GM12874 (cell line): ENCODE data around the gene DTD1.

Source experiments
- TF ChIP-seq, protein P1 (sequence below): IDR thresholded peaks from 2 replicates; pipeline ENCODE4 v1.5.1; 2011; ENCODE audit warnings: low read depth, mild to moderate bottlenecking, control low read depth, low read length, moderate library complexity; ENCODE audit not compliant: insufficient read depth

The DTD1 gene

DNA sequence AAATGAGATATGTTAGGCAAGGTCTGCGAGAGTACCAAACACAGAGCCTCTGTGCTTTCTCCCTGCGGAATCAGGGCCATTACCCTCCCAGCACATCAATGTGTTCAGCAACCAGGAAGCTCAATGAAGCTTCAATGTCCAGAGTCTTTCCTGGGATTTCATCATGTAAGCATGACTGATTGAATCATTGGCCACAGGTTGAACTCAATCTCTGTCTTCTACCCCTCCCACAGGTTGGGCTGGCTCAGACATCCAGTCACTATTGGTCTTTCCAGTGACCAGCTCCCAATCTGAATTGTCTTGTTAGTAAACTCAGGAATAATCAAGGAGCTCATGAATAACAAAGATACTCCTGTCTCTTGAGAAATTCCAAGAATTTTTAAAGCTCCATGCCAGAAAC, 2.7 kb upstream of the DTD1 start:
- TF ChIP-seq, protein P1, sequence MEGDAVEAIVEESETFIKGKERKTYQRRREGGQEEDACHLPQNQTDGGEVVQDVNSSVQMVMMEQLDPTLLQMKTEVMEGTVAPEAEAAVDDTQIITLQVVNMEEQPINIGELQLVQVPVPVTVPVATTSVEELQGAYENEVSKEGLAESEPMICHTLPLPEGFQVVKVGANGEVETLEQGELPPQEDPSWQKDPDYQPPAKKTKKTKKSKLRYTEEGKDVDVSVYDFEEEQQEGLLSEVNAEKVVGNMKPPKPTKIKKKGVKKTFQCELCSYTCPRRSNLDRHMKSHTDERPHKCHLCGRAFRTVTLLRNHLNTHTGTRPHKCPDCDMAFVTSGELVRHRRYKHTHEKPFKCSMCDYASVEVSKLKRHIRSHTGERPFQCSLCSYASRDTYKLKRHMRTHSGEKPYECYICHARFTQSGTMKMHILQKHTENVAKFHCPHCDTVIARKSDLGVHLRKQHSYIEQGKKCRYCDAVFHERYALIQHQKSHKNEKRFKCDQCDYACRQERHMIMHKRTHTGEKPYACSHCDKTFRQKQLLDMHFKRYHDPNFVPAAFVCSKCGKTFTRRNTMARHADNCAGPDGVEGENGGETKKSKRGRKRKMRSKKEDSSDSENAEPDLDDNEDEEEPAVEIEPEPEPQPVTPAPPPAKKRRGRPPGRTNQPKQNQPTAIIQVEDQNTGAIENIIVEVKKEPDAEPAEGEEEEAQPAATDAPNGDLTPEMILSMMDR = no peak

DNA sequence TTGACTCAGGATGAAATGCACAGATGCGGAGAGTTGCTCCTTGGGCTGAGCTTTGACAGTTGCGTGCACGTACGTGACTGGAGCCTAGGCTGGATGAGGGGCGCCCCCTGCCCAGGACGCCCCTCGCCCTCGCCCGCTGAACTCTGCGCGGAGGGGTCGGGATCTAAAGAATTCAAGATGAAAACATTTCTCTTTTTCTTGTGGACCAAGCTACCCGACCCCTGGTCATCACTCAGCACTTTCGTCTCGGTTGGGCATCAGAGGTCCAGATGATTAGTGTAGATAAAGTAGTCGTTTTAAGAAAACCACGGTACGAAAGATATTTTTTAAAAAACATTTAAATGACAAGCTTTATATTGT, 700 bp downstream of the DTD1 start:
- TF ChIP-seq, protein P1 = no peak

GRCh38 chr20:18589941-18590674, 2.3 kb downstream of the DTD1 start:
- TF ChIP-seq, protein P1 = no peak

- TF ChIP-seq, protein P1 = no peak
Measured at GRCh38 chr20:18596270-18596669, 8.4 kb downstream of the DTD1 start.

DNA sequence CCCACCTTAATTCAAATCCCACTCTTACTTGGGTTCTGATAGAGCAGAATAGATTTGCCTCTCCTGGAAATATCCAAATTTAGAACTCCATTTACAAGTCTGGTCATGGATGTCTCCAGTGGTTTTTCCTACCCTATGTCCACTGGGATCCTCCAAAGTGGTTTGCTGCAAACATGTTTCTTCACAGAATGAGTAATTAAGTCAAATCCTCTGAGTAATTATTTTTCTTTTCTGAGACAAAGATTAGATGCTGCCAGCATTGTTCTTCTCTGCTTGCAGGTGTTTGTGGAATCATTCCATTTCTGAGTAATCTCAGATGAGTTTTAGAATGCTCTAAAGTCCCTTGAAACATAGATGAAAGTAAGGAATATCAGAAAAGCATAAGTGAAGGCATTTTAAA, 21.9 kb downstream of the DTD1 start:
- TF ChIP-seq, protein P1 = no peak

DNA sequence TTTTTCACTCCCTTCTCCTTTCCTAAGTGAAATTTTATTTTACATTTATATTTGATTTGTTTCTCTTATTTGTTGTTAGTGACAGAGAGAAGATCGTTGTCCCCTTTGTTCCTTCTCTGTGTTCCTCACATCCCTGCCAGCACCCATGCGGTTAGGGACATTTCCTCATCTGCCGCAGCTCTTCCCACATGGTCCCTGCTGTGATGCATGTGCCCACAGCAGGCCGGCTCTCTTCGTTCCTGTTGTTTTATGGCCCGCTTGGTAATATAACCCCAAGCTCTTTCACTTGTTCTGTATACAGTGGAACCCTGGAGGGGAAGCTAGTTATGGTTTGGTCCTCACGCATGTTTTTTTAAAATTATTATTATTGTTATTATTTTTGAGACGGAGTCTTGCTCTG, 23.6 kb downstream of the DTD1 start:
- TF ChIP-seq, protein P1 = no peak

- TF ChIP-seq, protein P1 = no peak
Measured at GRCh38 chr20:18613553-18613952, 25.7 kb downstream of the DTD1 start.
